Body of pancreas (tissue), 4 donors: ENCODE results near the gene NT5C.
"Not testable (repeated sequence)": the region's sequence is repeated elsewhere in the genome, so short reads cannot be mapped to it uniquely, and the experiment has no call there.

Experiments
- CTCF ChIP-seq, 7 experiments: fragments of 450-650 bp in 4 of 7; fragments of 200-600 bp in 3 of 7; sonication (generic) in 3 of 7; IDR thresholded peaks; one replicate each; pipeline ENCODE4 v1.5.1; 2016 to 2019; ENCODE audit warnings: antibody characterized with exemption in 7 of 7
- POLR2A ChIP-seq, 3 donors: fragments of 450-650 bp; IDR thresholded peaks; one replicate each; pipeline ENCODE4 v1.6.1; 2016; ENCODE audit warnings: antibody characterized with exemption in 3 of 3, mild to moderate bottlenecking in 2 of 3

GRCh38 chr17:75137762-75138161, 6.2 kb upstream of the NT5C start:
- TF ChIP-seq CTCF, POLR2A (IDR thresholded peaks at IDR 0.05): not testable (repeated sequence)
